ENCODE data around the gene ESF1. TPM values are rescaled to one million over a fixed set of nuclear protein-coding genes. Genes with fewer than 3 reads are reported as not detected.

Gene ESF1
- total RNA-seq, 1 donor from 2014 or later: 27.2 TPM

GRCh38 chr20:13715171-13715570, 69.5 kb downstream of the ESF1 start:
- Mint-ChIP-seq H3K27ac (no peak overlapping the region), H3K36me3 (ENCODE audit: low read depth) (peaks cover 46% of the 10 kb centered on the region), H3K4me3 (ENCODE audit: low read depth) (no peak overlapping the region), H3K9me3 (no peaks in the 10 kb centered on the region), H3K27me3 (ENCODE audit: low read depth) (no peaks in the 10 kb centered on the region), H3K4me1 (ENCODE audit: low read depth) (peaks cover 5% of the 10 kb centered on the region)
- no peak for DNase-seq (ENCODE audit: low spot score)
- intact Hi-C loops (cut with micrococcal nuclease): loop anchor here (10.0 kb wide), 1 partner anchor 80 kb away; the partner anchor contains the start of gene TASP1

GRCh38 chr20:13708234-13708633, 76.5 kb downstream of the ESF1 start:
- Mint-ChIP-seq H3K36me3 (ENCODE audit: low read depth) (peaks cover 7% of the 10 kb centered on the region), H3K27me3 (ENCODE audit: low read depth) (peaks cover 2% of the 10 kb centered on the region), H3K4me3 (ENCODE audit: low read depth) (no peak overlapping the region), H3K4me1 (ENCODE audit: low read depth) (no peaks in the 10 kb centered on the region), H3K9me3 (no peaks in the 10 kb centered on the region), H3K27ac (no peak overlapping the region)
- DNase-seq (ENCODE audit: low spot score): no peak
- intact Hi-C loops (cut with micrococcal nuclease): no loop called here

- Mint-ChIP-seq H3K27ac (no peak overlapping the region), H3K4me3 (ENCODE audit: low read depth) (no peak overlapping the region), H3K36me3 (ENCODE audit: low read depth) (no peaks in the 10 kb centered on the region), H3K9me3 (no peaks in the 10 kb centered on the region), H3K4me1 (ENCODE audit: low read depth) (no peaks in the 10 kb centered on the region), H3K27me3 (ENCODE audit: low read depth) (peaks cover 8% of the 10 kb centered on the region)
- no peak for DNase-seq (ENCODE audit: low spot score)
- intact Hi-C loops (cut with micrococcal nuclease): no loop called here
Measured at GRCh38 chr20:13703265-13703664, 81.5 kb downstream of the ESF1 start.

- Mint-ChIP-seq H3K36me3 (ENCODE audit: low read depth) (no peaks in the 10 kb centered on the region), H3K4me3 (ENCODE audit: low read depth) (no peak overlapping the region), H3K9me3 (no peaks in the 10 kb centered on the region), H3K4me1 (ENCODE audit: low read depth) (no peaks in the 10 kb centered on the region), H3K27ac (no peak overlapping the region), H3K27me3 (ENCODE audit: low read depth) (peaks cover 8% of the 10 kb centered on the region)
- intact Hi-C loops (cut with micrococcal nuclease): no loop called here
- DNase-seq (ENCODE audit: low spot score): no peak
Measured at GRCh38 chr20:13701486-13701885, 83.2 kb downstream of the ESF1 start.

- no peaks in the 10 kb centered on the region for H3K36me3 Mint-ChIP-seq (ENCODE audit: low read depth)
- DNase-seq (ENCODE audit: low spot score): no peak
- no peaks in the 10 kb centered on the region for H3K9me3 Mint-ChIP-seq
- H3K4me1 Mint-ChIP-seq (ENCODE audit: low read depth): no peaks in the 10 kb centered on the region
- H3K4me3 Mint-ChIP-seq (ENCODE audit: low read depth): no peak overlapping the region
- H3K27ac Mint-ChIP-seq: no peak overlapping the region
- intact Hi-C loops (cut with micrococcal nuclease): no loop called here
- peaks cover 8% of the 10 kb centered on the region for H3K27me3 Mint-ChIP-seq (ENCODE audit: low read depth)
Measured at GRCh38 chr20:13700761-13701160, 84.0 kb downstream of the ESF1 start.

GRCh38 chr20:13694420-13695150, 90.1 kb downstream of the ESF1 start:
- peaks cover 4% of the 10 kb centered on the region for H3K27me3 Mint-ChIP-seq (ENCODE audit: low read depth)
- no peak overlapping the region for H3K4me3 Mint-ChIP-seq (ENCODE audit: low read depth)
- DNase-seq (ENCODE audit: low spot score): no peak
- no peaks in the 10 kb centered on the region for H3K36me3 Mint-ChIP-seq (ENCODE audit: low read depth)
- intact Hi-C loops (cut with micrococcal nuclease): no loop called here
- peaks cover 2% of the 10 kb centered on the region for H3K4me1 Mint-ChIP-seq (ENCODE audit: low read depth)
- H3K27ac Mint-ChIP-seq: no peak overlapping the region
- H3K9me3 Mint-ChIP-seq: peaks cover 4% of the 10 kb centered on the region

- H3K27me3 Mint-ChIP-seq (ENCODE audit: low read depth): peaks cover 4% of the 10 kb centered on the region
- peaks cover 2% of the 10 kb centered on the region for H3K4me1 Mint-ChIP-seq (ENCODE audit: low read depth)
- DNase-seq (ENCODE audit: low spot score): no peak
- H3K9me3 Mint-ChIP-seq: peaks cover 4% of the 10 kb centered on the region
- H3K27ac Mint-ChIP-seq: no peak overlapping the region
- no peak overlapping the region for H3K4me3 Mint-ChIP-seq (ENCODE audit: low read depth)
- H3K36me3 Mint-ChIP-seq (ENCODE audit: low read depth): no peaks in the 10 kb centered on the region
- intact Hi-C loops (cut with micrococcal nuclease): no loop called here
Measured at GRCh38 chr20:13692802-13693736, 91.7 kb downstream of the ESF1 start.

GRCh38 chr20:13690943-13691342, 93.8 kb downstream of the ESF1 start:
- peaks cover 2% of the 10 kb centered on the region for H3K4me1 Mint-ChIP-seq (ENCODE audit: low read depth)
- no peak for DNase-seq (ENCODE audit: low spot score)

GRCh38 chr20:13687815-13688214, 96.9 kb downstream of the ESF1 start:
- DNase-seq (ENCODE audit: low spot score): no peak
- no peak overlapping the region for H3K4me3 Mint-ChIP-seq (ENCODE audit: low read depth)
- intact Hi-C loops (cut with micrococcal nuclease): no loop called here
- H3K27ac Mint-ChIP-seq: no peak overlapping the region
- H3K36me3 Mint-ChIP-seq (ENCODE audit: low read depth): no peaks in the 10 kb centered on the region
- peaks cover 5% of the 10 kb centered on the region for H3K27me3 Mint-ChIP-seq (ENCODE audit: low read depth)
- no peaks in the 10 kb centered on the region for H3K9me3 Mint-ChIP-seq
- H3K4me1 Mint-ChIP-seq (ENCODE audit: low read depth): peaks cover 5% of the 10 kb centered on the region

More at GRCh38 chr20:13690943-13691342, 93.8 kb downstream of the ESF1 start:
- H3K4me3 Mint-ChIP-seq (ENCODE audit: low read depth): no peak overlapping the region
- intact Hi-C loops (cut with micrococcal nuclease): no loop called here
- no peaks in the 10 kb centered on the region for H3K36me3 Mint-ChIP-seq (ENCODE audit: low read depth)
- peaks cover 4% of the 10 kb centered on the region for H3K27me3 Mint-ChIP-seq (ENCODE audit: low read depth)
- H3K27ac Mint-ChIP-seq: no peak overlapping the region
- H3K9me3 Mint-ChIP-seq: peaks cover 4% of the 10 kb centered on the region

- peaks cover 5% of the 10 kb centered on the region for H3K27me3 Mint-ChIP-seq (ENCODE audit: low read depth)
- H3K4me1 Mint-ChIP-seq (ENCODE audit: low read depth): peaks cover 7% of the 10 kb centered on the region
- no peaks in the 10 kb centered on the region for H3K36me3 Mint-ChIP-seq (ENCODE audit: low read depth)
- DNase-seq (ENCODE audit: low spot score): no peak
- intact Hi-C loops (cut with micrococcal nuclease): no loop called here
- no peak overlapping the region for H3K27ac Mint-ChIP-seq
- no peak overlapping the region for H3K4me3 Mint-ChIP-seq (ENCODE audit: low read depth)
- no peaks in the 10 kb centered on the region for H3K9me3 Mint-ChIP-seq
Measured at GRCh38 chr20:13685623-13686022, 99.1 kb downstream of the ESF1 start.

- Mint-ChIP-seq H3K9me3 (no peaks in the 10 kb centered on the region), H3K4me3 (ENCODE audit: low read depth) (no peak overlapping the region), H3K27me3 (ENCODE audit: low read depth) (peaks cover 5% of the 10 kb centered on the region), H3K27ac (no peak overlapping the region), H3K36me3 (ENCODE audit: low read depth) (no peaks in the 10 kb centered on the region), H3K4me1 (ENCODE audit: low read depth) (peaks cover 7% of the 10 kb centered on the region)
- intact Hi-C loops (cut with micrococcal nuclease): no loop called here
- DNase-seq (ENCODE audit: low spot score): no peak
Measured at GRCh38 chr20:13684566-13685222, 100.0 kb downstream of the ESF1 start.

- H3K4me3 Mint-ChIP-seq (ENCODE audit: low read depth): no peak overlapping the region
- no peak for DNase-seq (ENCODE audit: low spot score)
- no peaks in the 10 kb centered on the region for H3K9me3 Mint-ChIP-seq
- peaks cover 7% of the 10 kb centered on the region for H3K4me1 Mint-ChIP-seq (ENCODE audit: low read depth)
- H3K27me3 Mint-ChIP-seq (ENCODE audit: low read depth): peaks cover 5% of the 10 kb centered on the region
- no peaks in the 10 kb centered on the region for H3K36me3 Mint-ChIP-seq (ENCODE audit: low read depth)
- intact Hi-C loops (cut with micrococcal nuclease): no loop called here
- H3K27ac Mint-ChIP-seq: no peak overlapping the region
Measured at GRCh38 chr20:13683833-13684232, 100.9 kb downstream of the ESF1 start.

Data from activated T-helper 2 cell treated with anti-CD3 and anti-CD28 coated beads, Interferon-gamma antibody, Interleukin-2, Interleukin-4, amounts not matched to agents 10 μg/mL and 5 μg/mL and 100 μg/mL, durations not matched to agents 14 hours and 24 hours and 36 hours (primary cell).